ENCODE measurements around the gene GYG2. TPM values are rescaled to one million over a fixed set of nuclear protein-coding genes. Genes with fewer than 3 reads are reported as not detected.

GYG2 gene
- total RNA-seq, 4 donors from 2014 or later = 3.8 to 13.7 (median 8.5) TPM

GRCh38 chrX:2857566-2857965 lies 28.8 kb downstream of the GYG2 start:
- no peak for ATAC-seq
- Histone ChIP-seq H3K4me3 (no peak overlapping the region), H3K4me1 (no peaks in the 10 kb centered on the region), H3K27ac (no peak overlapping the region), H3K36me3 (no peaks in the 10 kb centered on the region), H3K9me3 (no peaks in the 10 kb centered on the region), H3K27me3 (no peaks in the 10 kb centered on the region)
- TF ChIP-seq POLR2A (IDR thresholded peaks at IDR 0.05) = no peak
- TF ChIP-seq CTCF (IDR thresholded peaks at IDR 0.05) = no peak
- TF ChIP-seq POLR2AphosphoS5 (IDR thresholded peaks at IDR 0.05) = no peak
- no peak for TF ChIP-seq EP300 (IDR thresholded peaks at IDR 0.05)
- WGBS, 2 donors (ENCODE audit: low coverage in 1 of 2) = 80 to 95% methylated on average over 3 of the region's 3 CpGs

- H3K27ac ChIP-seq = no peak overlapping the region
- H3K4me1 ChIP-seq = no peaks in the 10 kb centered on the region
- no peak for TF ChIP-seq CTCF (IDR thresholded peaks at IDR 0.05)
- no peak for TF ChIP-seq EP300 (IDR thresholded peaks at IDR 0.05)
- TF ChIP-seq POLR2AphosphoS5 (IDR thresholded peaks at IDR 0.05) = no peak
- TF ChIP-seq POLR2A (IDR thresholded peaks at IDR 0.05) = no peak
- no peaks in the 10 kb centered on the region for H3K36me3 ChIP-seq
- WGBS, 2 donors (ENCODE audit: low coverage in 1 of 2) = 71% methylated on average over 1 of the region's 1 CpG; no CpG with 5 or more reads in 1 of the 2 donors
- ATAC-seq = no peak
- no peaks in the 10 kb centered on the region for H3K27me3 ChIP-seq
- no peaks in the 10 kb centered on the region for H3K9me3 ChIP-seq
- no peak overlapping the region for H3K4me3 ChIP-seq
Observed at GRCh38 chrX:2859197-2859797, 30.6 kb downstream of the GYG2 start.

- Histone ChIP-seq H3K27me3 (no peaks in the 10 kb centered on the region), H3K4me3 (no peak overlapping the region), H3K9me3 (no peaks in the 10 kb centered on the region), H3K36me3 (no peaks in the 10 kb centered on the region), H3K27ac (no peak overlapping the region), H3K4me1 (no peaks in the 10 kb centered on the region)
- 80 to 83% methylated on average over 1 of the region's 9 CpGs for WGBS, 2 donors (ENCODE audit: low coverage in 1 of 2)
- TF ChIP-seq POLR2AphosphoS5 (IDR thresholded peaks at IDR 0.05) (no peak), CTCF (IDR thresholded peaks at IDR 0.05) (no peak), EP300 (IDR thresholded peaks at IDR 0.05) (no peak), POLR2A (IDR thresholded peaks at IDR 0.05) (no peak)
- no peak for ATAC-seq
Observed at GRCh38 chrX:2862404-2862803, 33.7 kb downstream of the GYG2 start.

GRCh38 chrX:2863646-2864045 lies 34.9 kb downstream of the GYG2 start:
- Histone ChIP-seq H3K27me3 (no peaks in the 10 kb centered on the region), H3K9me3 (no peaks in the 10 kb centered on the region), H3K4me3 (no peak overlapping the region), H3K27ac (no peak overlapping the region), H3K4me1 (no peaks in the 10 kb centered on the region), H3K36me3 (no peaks in the 10 kb centered on the region)
- TF ChIP-seq POLR2AphosphoS5 (IDR thresholded peaks at IDR 0.05) (no peak), EP300 (IDR thresholded peaks at IDR 0.05) (no peak), CTCF (IDR thresholded peaks at IDR 0.05) (no peak), POLR2A (IDR thresholded peaks at IDR 0.05) (no peak)
- 63% methylated on average over 2 of the region's 6 CpGs; no CpG with 5 or more reads in 1 of the 2 donors for WGBS, 2 donors (ENCODE audit: low coverage in 1 of 2)
- ATAC-seq = no peak

- H3K4me1 ChIP-seq = no peaks in the 10 kb centered on the region
- H3K36me3 ChIP-seq = no peaks in the 10 kb centered on the region
- WGBS, 2 donors (ENCODE audit: low coverage in 1 of 2) = 44 to 48% methylated on average over 2 to 3 of the region's 7 CpGs
- TF ChIP-seq EP300 (IDR thresholded peaks at IDR 0.05) (no peak), POLR2AphosphoS5 (IDR thresholded peaks at IDR 0.05) (no peak), POLR2A (IDR thresholded peaks at IDR 0.05) (no peak), CTCF (IDR thresholded peaks at IDR 0.05) (no peak)
- no peak overlapping the region for H3K4me3 ChIP-seq
- H3K9me3 ChIP-seq = no peaks in the 10 kb centered on the region
- no peak for ATAC-seq
- H3K27me3 ChIP-seq = no peaks in the 10 kb centered on the region
- H3K27ac ChIP-seq = no peak overlapping the region
Observed at GRCh38 chrX:2867206-2867605, 38.5 kb downstream of the GYG2 start.

All from gastroesophageal sphincter (tissue), 4 donors.